WERI-Rb-1 (cell line): ENCODE measurements around the gene IMPDH1.
"Not testable (repeated sequence)": the region's sequence is repeated elsewhere in the genome, so short reads cannot be mapped to it uniquely, and the experiment has no call there.

Experiments used
- DNase-seq: peaks from one replicate; pipeline ENCODE4 v3.0.0-alpha.2; 2020
- H3K27ac ChIP-seq: fragments of 250-450 bp; sonication (Bioruptor Pico); 2 replicates; pipeline ENCODE4 v1.5.1; 2020; ENCODE audit warnings: mild to moderate bottlenecking, moderate library complexity
- H3K27me3 ChIP-seq: fragments of 250-450 bp; sonication (Bioruptor Pico); 2 replicates; pipeline ENCODE4 v1.5.1; 2021; ENCODE audit warnings: mild to moderate bottlenecking, low read depth, moderate library complexity; ENCODE audit not compliant: insufficient read depth, severe bottlenecking
- H3K36me3 ChIP-seq: fragments of 250-450 bp; sonication (Bioruptor Pico); 2 replicates; pipeline ENCODE4 v1.5.1; 2020; ENCODE audit warnings: mild to moderate bottlenecking, moderate library complexity
- H3K4me3 ChIP-seq: 2 replicates; pipeline ENCODE4 v1.5.1; 2011; ENCODE audit warnings: low read depth, mild to moderate bottlenecking, control low read depth, low read length
- H3K9me3 ChIP-seq: fragments of 250-450 bp; sonication (Bioruptor Pico); 2 replicates; pipeline ENCODE4 v1.5.1; 2021; ENCODE audit warnings: mild to moderate bottlenecking, moderate library complexity; ENCODE audit not compliant: severe bottlenecking
- TF ChIP-seq, protein P1 (sequence below): IDR thresholded peaks from 2 replicates; pipeline ENCODE4 v1.5.1; 2011; ENCODE audit warnings: low read depth, mild to moderate bottlenecking, control low read depth, inconsistent platforms, low read length

The IMPDH1 gene

DNA sequence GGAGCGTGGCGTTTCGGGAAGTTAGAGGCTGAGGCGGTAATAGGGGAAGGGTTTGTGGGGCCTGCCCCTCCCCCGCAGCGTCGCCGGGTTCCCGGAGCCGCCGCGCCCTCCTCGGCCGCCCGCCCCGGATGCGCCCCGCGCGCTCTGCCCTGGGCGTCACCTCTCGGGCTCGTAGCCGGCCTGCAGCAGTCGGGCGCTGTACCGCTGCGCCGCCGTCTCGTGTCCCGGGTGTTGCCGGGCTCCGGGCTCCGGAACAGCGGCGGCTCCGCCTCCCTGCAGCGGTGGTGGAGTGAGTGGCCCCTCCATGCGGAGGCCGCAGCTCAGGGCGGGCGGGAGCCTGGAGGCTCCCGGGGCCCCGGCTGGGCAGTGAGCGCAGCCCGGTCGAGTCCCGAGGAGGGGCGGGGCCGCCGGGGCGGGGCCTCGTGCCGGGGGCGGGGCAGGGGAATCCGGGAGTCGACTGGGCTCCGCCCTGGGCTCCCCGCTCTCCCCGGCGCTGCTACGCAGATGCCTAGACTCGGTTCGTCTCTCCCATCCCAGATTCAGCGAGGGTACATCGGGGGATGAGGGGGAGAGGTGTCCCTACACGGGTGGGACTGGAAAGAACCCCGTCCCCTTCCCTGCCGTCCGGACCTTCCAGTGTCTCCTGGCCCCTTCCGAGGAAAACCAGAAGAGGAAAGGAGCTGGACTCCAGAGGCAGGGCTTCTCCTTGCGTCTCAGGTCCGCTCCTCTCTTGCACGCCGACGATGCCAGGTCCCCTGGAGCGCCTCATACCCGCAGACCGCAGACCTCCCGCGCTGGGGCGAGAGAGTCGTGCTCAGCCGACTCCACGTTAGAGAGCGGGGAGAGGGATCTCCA, at the start of gene IMPDH1:
IMPDH1 (minus strand) TSS at position 387 of the 855 bp plus-strand sequence; CDS start at position 306, 81 bp downstream.
- H3K36me3 ChIP-seq: no peaks in the 10 kb centered on the region
- H3K27me3 ChIP-seq: no peaks in the 10 kb centered on the region
- DNase-seq: peak; percentile 90
- H3K4me3 ChIP-seq: peak within 1 kb of the TSS; percentile 85
- H3K27ac ChIP-seq: peak within 1 kb of the TSS; percentile 95
- TF ChIP-seq, protein P1, sequence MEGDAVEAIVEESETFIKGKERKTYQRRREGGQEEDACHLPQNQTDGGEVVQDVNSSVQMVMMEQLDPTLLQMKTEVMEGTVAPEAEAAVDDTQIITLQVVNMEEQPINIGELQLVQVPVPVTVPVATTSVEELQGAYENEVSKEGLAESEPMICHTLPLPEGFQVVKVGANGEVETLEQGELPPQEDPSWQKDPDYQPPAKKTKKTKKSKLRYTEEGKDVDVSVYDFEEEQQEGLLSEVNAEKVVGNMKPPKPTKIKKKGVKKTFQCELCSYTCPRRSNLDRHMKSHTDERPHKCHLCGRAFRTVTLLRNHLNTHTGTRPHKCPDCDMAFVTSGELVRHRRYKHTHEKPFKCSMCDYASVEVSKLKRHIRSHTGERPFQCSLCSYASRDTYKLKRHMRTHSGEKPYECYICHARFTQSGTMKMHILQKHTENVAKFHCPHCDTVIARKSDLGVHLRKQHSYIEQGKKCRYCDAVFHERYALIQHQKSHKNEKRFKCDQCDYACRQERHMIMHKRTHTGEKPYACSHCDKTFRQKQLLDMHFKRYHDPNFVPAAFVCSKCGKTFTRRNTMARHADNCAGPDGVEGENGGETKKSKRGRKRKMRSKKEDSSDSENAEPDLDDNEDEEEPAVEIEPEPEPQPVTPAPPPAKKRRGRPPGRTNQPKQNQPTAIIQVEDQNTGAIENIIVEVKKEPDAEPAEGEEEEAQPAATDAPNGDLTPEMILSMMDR: no peak
- no peaks in the 10 kb centered on the region for H3K9me3 ChIP-seq

DNA sequence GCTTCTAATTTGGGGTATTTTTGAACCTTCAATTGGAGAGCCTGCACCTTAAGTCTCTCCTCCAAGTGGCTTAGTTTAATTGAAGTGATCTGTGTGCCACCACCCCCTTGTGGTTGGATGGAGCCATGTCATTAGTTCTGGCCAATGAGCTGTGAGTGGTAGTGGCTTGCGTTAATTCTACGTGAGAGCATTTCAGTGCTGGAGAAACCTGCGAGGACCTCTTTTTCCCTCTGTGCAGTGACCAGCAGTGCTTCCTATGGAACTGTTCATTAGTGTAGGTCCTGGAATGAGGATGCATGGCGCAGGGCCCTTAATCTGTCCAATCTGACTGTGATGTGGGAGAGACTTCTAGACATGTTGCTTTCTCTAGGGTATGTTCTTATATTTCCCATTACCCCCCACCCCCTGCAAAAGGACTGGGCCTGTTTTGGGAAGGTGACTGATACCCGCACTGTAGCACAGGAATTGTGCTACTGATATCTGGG, 49.7 kb upstream of the IMPDH1 start:
- peak; percentile 74 for DNase-seq
- TF ChIP-seq, protein P1: peak; percentile 85

DNA sequence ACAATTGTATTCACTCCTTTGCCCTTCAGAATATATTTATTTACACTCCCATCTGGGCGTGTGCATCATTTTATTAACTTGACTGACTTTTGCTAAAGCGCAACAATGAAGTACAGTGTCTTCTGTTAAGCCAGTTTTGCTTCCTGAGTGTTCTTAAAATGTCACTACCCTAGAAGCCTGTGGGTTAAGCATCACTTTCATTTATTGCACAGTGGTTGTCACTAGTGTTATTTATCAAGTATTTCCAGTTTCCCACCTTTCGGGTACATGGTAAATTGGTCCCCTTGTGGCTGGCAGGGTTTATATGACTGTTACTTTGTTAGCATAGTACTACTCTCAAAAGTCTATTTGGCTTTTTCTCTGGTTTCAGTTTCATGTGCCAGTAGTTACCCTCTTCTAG, 49.2 kb upstream of the IMPDH1 start:
- Histone ChIP-seq H3K27ac (no peak overlapping the region), H3K9me3 (peaks cover 2% of the 10 kb centered on the region)

More for the DNA sequence above, 49.7 kb upstream of the IMPDH1 start:
- H3K9me3 ChIP-seq: peaks cover 2% of the 10 kb centered on the region
- no peak overlapping the region for H3K27ac ChIP-seq
- H3K27me3 ChIP-seq: no peaks in the 10 kb centered on the region
- peaks cover 49% of the 10 kb centered on the region for H3K36me3 ChIP-seq
- no peak overlapping the region for H3K4me3 ChIP-seq

DNA sequence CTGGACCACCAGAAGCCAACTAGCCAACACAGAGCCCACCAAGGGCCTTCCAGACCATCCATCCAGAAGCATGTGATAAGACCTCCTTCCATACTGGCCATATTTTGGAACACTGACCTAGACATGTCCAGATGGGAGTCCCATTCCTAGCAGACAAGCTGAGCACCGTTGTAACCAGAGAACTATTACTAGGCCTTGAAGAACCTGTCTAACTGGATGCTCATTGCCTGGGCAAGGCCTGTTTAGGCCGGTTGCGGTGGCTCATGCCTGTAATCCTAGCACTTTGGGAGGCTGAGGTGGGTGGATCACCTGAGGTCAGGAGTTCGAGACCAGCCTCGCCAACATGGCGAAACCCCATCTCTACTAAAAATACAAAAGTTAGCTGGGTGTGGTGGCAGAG, 47.6 kb upstream of the IMPDH1 start:
- not testable (repeated sequence) for H3K4me3 ChIP-seq, H3K27ac ChIP-seq
- peaks cover 35% of the 10 kb centered on the region for H3K36me3 ChIP-seq

More for the DNA sequence above, 49.2 kb upstream of the IMPDH1 start:
- Histone ChIP-seq H3K4me3 (no peak overlapping the region), H3K36me3 (peaks cover 46% of the 10 kb centered on the region), H3K27me3 (no peaks in the 10 kb centered on the region)
- TF ChIP-seq, protein P1: no peak
- no peak for DNase-seq

DNA sequence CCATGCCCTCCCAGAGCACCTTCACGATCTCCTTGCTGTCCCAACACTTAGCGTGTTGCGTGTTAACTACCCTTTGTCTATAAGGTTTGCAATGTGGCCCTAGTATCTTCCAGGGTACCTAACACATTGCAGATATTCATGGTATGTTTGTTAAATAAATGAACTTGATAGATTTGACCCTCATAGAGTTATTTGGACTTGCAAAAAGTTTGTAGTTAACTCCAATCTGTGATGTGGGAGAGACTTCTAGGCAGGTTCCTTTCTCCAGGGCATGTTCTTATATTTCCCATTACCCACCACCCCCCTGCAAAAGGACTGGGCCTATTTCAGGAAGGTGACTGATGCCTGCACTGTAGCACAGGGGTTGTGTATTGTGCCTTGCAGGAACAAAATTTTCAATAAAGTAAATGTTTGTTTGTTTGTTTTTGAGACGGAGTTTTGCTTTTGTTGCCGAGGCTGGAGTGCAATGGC, 46.5 kb upstream of the IMPDH1 start:
- TF ChIP-seq, protein P1: no peak
- peak overlapping the region; percentile 95 for H3K27ac ChIP-seq
- peak overlapping the region; percentile 99 for H3K4me3 ChIP-seq
- DNase-seq: no peak
- no peaks in the 10 kb centered on the region for H3K9me3 ChIP-seq
- no peaks in the 10 kb centered on the region for H3K27me3 ChIP-seq
- peaks cover 33% of the 10 kb centered on the region for H3K36me3 ChIP-seq

More for the DNA sequence above, 47.6 kb upstream of the IMPDH1 start:
- DNase-seq, H3K27me3 ChIP-seq, H3K9me3 ChIP-seq: not testable (repeated sequence)

DNA sequence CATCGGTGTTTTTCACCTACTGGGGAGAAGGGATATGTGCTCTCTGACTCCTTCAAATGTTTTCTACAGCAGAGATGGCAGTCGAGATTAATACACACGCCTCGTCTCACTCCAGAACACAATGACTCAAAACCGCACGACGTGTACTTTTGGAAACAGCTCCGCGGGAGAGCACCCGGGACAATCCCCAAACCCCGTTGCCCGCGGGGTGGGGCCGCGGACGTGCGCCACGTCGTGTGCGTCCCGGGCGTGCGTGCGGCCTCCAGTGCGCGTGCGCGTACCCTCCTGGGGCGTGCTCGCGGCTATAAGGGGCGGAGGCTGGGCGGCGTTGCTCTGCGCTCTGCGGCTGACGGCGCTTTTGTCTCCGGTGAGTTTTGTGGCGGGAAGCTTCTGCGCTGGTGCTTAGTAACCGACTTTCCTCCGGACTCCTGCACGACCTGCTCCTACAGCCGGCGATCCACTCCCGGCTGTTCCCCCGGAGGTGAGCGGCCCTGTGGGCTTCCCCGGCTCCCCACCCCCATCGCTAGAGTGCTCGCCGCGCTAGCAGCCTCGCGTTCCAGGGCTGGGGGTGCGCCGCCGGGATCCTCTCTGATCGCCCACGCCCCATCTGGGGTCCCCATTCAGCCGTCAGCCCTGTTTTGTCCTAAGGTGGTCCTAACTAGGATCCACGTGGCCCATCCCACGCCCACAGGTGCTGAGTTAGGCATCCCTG, 45.9 kb upstream of the IMPDH1 start, which contains the start of gene HILPDA:
HILPDA (plus strand) TSS at position 336 of the 712 bp plus-strand sequence. CDS start 1,391 bp downstream, outside the sequence.
- TF ChIP-seq, protein P1: no peak
- H3K4me3 ChIP-seq: peak within 1 kb of the TSS; percentile 99

More for the DNA sequence above, 45.9 kb upstream of the IMPDH1 start, which contains the start of gene HILPDA:
- H3K36me3 ChIP-seq: peaks cover 27% of the 10 kb centered on the region
- peak within 1 kb of the TSS; percentile 95 for H3K27ac ChIP-seq
- H3K9me3 ChIP-seq: no peaks in the 10 kb centered on the region
- H3K27me3 ChIP-seq: no peaks in the 10 kb centered on the region
- peak; percentile 92 for DNase-seq
